Measurements from ENCODE around the gene ATP8B4.

DNA sequence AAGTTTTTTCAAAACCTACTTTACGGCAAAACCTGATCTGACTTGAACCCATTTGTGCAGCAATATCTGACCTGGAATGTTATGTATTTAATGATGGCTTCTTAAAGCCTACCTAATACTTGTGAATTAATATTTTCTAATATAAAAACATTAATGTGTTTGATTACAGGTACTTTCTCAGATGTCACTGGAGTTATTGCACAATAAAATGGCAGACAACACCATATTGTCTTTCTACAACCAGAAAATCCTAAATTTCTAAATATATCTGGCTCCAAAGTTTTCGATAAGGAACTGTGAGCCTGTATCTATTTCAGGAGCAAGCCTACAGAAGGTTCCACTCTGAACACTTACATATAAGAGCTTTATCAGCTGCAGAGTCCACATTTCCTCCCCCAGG is 184.5 kb downstream of the ATP8B4 start:
- TF ChIP-seq, protein P1, sequence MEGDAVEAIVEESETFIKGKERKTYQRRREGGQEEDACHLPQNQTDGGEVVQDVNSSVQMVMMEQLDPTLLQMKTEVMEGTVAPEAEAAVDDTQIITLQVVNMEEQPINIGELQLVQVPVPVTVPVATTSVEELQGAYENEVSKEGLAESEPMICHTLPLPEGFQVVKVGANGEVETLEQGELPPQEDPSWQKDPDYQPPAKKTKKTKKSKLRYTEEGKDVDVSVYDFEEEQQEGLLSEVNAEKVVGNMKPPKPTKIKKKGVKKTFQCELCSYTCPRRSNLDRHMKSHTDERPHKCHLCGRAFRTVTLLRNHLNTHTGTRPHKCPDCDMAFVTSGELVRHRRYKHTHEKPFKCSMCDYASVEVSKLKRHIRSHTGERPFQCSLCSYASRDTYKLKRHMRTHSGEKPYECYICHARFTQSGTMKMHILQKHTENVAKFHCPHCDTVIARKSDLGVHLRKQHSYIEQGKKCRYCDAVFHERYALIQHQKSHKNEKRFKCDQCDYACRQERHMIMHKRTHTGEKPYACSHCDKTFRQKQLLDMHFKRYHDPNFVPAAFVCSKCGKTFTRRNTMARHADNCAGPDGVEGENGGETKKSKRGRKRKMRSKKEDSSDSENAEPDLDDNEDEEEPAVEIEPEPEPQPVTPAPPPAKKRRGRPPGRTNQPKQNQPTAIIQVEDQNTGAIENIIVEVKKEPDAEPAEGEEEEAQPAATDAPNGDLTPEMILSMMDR (IDR thresholded peaks at IDR 0.05) = no peak
- TF ChIP-seq POLR2AphosphoS5 (IDR thresholded peaks at IDR 0.05) = no peak
- TF ChIP-seq EP300 (IDR thresholded peaks at IDR 0.05) = no peak
